EL (cell line): Measurements from ENCODE around the gene FAM83D.
"Not testable (repeated sequence)": the region's sequence is repeated elsewhere in the genome, so short reads cannot be mapped to it uniquely, and the experiment has no call there.

ENCODE experiments used
- DNase-seq: peaks from one replicate; pipeline ENCODE4 v3.0.0-alpha.2; 2016

FAM83D gene

DNA sequence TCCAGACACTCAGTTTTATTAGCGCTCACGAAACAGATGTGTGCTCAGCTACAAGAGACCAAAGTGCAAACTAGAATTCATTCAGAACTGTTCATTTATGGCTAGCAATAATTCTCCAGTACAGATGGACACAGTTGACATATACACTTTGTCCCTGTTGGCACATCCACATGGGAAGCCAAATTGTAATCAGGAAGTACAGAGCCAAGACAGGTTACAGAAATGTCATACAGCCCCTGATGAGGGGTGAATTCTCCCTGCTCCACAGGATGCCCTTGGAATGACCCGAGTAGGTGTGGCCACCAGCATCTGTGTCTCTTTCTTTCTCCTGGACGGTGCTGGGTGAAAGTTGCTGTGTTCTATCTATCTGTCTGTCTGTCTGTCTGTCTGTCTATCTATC, 43.5 kb downstream of the FAM83D start:
- DNase-seq, result peak; percentile 19

DNA sequence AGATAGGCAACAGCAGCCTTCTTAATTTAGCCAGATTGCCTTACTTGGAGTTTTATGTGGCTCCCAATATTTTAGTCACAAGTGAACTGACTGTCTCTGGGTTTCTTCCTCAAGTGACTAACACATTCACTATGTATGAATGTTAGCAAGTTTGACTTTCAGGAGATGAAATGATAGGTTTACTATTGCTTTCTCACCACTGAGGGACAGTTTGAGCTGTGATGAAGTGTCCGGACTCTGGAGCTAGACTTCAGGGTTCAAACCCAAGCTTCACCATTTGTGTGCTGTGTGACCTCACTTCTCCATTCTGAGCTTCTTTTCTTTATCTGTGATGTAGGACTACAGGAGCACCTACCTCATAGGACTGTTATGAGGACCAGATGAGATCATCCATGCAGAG, 44.1 kb downstream of the FAM83D start:
- peak; percentile 92 for DNase-seq

DNA sequence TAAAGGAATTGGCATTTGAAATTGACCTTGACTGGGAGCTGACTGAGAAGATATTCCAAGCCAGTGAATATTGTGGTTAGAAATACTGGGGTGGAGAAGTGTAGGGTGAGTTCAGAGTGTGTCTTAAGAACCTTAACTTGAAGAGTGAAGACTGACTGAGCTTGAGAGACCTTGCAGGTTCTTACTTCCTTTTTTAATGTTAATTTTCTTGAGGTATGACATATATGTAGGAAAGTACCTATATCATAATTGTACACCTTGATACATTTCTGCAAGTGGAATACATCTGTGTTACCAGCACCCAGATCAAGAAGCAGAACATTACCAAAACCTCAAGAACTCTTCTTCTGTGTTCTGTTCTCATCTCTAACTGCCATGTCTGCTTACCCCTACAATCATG, 46.9 kb downstream of the FAM83D start:
- no peak for DNase-seq

DNA sequence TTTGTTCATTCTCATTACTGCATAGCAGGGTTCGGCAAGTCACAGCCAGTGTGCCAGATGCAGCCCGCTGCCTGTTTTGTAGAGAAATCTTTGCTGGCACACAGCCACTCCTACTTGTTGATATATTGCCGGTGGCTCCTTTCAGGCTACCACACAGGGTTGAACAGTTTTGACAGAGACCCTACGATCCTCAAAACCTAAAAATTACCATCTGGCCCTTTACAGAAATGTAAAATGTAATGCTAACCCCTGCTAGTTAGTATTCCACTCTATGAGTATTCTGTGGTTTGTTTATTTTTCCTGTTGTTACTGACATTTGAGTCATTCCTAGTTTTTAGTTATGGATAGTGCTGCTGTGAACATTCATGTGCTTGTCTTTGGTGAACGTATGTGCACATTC, 47.4 kb downstream of the FAM83D start:
- peak; percentile 62 for DNase-seq

DNA sequence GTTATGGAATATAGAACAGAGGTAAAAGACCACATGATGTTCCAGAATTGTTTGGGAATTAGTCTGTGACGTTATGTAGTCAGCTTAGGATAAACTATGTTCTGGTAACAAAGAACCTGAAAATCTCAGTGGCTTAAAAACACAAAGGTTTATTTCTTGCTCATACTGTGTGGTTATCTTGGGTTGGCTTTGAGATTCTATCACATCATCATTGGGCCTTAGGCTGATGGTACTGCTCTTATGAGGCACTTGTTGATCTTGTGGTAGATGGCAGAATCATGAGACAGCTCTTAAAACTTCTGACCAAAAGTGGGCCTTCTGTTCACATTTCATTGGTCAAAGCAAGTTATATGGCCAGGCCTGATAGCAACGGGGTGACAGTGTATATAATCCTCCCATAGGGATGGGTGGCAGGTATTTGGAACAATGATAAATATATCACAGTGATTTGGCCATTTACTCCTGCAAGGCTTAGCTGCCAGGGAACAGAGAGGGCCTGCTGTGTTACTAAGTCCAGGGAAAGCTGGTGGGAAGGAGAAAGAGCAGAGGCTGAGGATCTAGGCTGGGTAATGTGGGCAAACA, 49.4 kb downstream of the FAM83D start:
- DNase-seq, result peak; percentile 20

DNA sequence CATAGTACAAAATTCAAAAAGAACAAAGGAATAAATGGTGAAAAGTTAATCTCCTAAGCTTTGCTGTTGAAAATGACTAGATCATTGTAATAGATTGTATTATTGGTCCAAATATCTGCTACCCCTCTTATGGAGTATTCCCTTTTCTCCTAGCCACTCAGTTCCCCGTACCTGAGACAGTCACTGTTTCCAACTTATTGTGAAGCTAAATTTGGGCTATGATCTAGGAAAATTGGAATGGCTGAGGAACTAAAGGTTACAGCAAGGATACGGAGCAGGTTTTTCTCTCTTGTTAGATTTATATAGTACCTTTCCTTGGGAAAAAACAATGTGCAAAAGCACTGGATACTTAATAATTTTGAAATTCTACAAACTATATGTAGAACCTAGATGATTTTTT, 53.2 kb downstream of the FAM83D start:
- no peak for DNase-seq

DNA sequence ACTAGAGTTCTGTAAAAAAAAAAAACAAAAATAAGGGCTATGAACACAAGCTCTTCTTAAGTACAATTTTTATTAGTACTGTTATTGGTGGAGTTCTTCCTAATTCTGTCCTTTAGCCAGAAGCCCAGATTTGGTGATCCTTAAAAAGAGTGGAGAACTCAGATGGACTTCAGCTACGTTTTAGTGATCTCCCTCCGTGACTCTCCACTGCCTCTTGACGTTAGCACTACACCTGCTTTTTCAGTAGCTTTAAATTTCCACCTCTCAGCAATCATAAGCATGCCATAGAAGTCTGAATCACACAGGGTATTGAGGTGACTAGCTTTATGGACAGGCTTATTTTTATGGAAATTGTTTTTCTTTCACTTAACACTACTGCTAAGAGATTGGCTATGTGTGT, 53.6 kb downstream of the FAM83D start:
- no peak for DNase-seq

DNA sequence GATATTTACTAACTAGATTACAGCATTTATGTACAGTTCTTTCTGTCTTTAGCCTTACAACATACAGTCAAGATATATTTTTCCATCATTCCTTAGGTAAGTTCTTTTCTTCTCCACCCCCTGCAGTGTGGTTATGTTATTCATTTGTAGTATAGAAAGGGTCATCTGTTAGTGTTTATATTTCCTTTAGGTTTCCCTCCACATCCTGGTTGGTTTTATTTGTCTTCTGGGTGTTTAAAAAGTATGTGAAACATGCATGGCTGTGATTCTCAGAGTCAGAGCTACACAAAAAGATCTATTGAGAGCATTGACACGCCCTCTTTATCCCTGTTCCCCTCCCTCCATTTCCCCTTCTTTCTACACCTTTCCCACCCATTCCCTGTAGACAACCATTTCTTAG, 56.1 kb downstream of the FAM83D start:
- DNase-seq, result peak; percentile 47

DNA sequence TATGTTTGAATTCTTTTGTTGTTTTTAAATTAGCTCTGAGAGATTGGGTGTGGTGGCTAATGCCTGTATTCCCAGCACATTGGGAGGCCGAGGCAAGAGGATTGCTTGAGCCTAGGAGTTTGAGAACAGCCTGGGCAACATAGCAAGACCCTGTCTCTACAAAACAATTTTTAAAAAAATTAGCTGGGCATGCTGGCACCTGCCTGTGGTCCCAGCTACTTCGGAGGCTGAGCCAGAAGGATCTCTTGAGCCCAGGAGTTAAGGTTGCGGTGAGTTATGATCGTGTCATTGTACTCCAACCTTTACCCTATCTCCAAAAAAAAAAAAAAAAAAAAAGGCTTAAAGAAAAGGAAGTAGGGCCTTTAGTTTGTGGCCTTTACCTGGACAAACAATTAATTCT, 58.8 kb downstream of the FAM83D start:
- DNase-seq, result no peak

DNA sequence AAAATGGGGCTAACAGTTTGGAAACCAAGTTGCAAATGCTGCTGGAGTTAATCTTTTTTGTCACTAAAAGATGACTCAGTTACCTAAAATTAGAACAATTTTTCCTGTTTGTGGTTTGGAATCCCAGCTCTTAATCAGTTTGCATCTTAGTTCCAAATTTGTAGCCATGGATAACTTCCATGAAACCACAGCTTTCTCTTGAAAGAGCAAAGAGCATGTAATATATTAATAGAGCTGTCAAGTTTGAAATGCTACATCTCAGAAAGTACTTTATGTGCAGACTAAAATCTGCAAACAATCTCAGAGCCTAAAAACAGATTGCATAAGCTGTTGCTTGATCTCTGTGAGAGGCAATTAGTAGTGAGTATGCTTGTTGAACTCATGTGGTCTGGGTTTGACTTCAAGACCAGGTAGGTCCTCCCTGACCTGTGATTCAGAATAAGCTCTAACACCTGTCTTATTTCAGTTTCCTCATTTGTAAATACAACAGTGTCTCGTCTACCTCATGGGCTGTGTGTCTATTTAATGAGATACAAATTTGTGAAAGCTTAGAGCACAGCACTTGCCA, 59.5 kb downstream of the FAM83D start:
- peak; percentile 83 for DNase-seq

DNA sequence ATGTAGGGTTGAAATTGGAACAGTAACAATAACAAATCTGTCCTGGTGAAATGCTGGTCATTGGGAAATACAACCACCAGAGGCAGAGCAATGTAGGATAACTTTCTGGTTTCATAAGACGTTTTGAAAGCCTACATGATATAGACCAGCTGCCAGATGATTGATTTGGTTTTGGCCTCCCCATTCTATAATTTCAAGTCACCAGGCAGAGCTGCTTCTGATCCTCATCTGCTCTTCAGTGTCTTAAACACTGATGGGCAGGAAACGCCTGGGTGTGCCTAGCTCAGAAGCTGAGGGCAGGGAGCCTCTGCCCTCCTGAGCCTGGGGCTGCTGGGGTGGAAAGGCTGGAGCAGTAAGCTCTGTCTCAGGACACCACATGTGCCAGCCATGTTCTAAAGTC, 60.4 kb downstream of the FAM83D start:
- DNase-seq, result no peak

DNA sequence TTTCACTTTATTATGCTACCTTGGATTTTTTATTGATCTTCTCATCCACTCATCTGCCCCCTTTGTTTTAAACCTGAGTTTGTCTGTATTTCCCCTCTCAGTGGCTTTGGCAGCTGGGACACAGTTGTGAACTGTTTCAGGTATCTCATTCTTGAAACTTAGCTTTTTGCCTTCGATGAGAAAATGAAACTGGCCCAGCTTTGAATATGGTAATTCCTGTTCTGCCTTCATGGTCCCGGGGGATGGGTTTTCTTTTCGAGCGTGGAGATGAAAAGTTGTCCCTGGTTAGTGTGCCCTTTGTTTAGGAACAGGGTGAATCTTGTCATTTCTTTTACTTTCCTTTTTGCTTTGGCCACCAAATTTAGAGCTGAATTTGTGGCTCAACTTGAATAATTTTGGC, 61.6 kb downstream of the FAM83D start:
- DNase-seq, result no peak

DNA sequence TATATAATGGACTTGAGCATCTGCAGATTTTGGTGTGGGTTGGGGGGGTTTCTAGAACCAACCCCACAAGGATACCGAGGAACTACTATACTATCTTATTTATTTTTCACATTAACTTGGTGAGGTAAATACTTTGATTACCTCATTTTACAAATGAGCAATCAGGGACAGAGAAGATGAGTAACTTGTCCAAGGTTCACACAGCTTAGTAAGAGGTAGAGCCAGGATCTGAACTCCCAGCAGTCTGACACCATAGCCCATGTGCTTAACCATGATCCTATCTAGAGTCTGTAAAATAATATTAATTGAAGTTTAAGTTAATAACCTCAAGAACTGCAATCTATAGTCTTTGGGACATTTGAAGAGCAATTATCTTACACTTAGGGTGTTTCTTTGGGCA, 64.5 kb downstream of the FAM83D start:
- DNase-seq, result no peak

DNA sequence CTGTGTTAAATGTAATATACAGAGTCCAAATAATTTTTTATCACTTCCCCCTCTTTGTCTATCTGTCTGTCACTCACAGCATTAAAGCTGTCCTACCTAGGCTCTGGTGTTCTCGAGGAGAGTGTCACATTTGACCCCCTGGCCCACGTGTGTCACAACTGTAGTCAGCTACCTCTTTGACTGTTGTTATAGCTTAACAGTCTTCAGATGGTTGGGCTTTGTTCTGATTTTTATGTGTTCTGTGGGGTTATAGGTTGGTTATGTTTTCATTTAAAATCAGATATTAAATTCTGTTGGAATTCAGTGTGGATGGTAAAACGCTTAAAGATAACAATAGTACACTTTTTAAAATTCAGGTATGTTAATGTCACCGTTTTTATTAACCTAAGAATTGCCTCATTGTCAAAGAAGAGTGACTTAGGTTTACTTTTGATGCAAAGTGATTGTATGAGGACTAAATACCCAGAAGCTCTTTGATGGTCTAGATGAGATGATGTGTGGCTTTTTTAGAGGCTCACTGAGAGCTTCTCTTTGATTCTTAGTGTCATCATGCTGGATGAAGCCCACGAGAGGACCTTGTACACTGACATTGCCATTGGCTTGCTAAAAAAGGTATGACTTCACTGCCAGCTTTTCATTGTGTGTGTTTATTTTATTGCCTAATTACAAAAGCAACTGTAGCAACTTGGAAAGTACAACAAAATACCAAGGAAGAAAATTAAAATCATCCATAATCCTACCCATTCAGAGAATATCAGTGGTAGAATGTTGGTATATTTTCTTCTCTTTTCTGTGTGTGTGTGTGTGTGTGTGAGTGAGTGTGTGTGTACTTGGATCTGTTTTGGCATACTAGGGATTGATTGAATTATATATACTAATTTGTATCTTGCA, 65.8 kb downstream of the FAM83D start:
- DNase-seq, result no peak

DNA sequence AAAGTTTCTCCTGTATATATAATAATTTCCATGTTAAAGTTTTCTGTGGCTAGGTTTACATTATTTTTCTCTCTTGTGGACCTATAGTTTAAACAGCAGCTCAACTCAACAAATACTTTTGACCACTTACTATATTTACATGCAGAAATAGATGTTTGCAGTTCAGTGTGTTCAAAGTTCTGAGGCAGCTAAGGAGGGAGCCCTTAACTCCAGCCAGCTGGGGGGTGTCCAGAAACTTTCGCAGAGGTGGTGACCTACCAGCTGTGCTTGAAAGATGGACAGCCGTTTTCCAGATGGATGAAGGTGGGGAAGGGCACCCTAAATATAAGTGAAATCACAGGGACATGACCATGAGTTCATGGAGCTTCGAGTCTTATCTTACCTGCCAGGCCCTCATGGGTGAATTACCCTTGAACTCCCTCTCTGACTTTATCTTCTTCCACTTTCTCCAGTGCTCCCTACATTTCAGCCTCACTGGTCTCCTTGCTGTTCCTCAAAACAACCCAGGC, 69.4 kb downstream of the FAM83D start:
- DNase-seq, result no peak

DNA sequence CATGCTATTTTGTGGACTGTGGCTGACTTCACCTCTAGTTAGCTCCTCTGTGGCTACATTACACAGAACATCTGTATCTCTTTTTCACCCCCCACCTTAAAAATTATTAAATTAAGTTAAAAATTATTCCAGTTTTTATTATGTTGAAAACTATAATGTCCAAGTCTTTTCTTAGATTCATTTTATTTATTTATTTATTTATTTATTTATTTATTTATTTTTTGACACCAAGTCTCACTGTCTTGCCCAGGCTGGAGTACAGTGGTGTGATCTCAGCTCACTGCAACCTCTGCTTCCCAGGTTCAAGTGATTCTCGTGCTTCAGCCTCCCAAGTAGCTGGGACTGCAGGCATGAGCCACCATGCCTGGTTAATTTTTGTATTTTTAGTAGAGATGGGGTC, 70.6 kb downstream of the FAM83D start:
- not testable (repeated sequence) for DNase-seq

DNA sequence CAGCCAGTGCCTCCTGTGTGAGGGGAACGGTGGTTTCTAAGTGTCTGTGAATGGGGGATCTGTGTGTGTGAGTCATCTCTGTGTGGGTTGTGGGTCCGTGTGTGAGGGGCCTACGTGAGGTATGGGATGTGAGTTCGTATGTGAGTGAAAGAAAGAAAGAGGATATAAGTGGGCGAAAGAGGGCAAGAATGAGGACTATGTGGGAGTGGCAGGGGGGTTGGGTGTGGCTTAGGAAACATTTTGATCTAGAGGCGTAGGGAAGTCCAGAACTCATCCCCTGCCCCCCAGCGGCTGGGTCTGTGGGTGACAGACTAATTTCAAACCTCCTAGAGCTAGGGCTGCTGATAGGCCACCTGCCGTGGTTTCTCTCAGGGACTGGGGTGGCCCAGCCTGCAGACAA, 71.4 kb downstream of the FAM83D start:
- DNase-seq, result no peak

DNA sequence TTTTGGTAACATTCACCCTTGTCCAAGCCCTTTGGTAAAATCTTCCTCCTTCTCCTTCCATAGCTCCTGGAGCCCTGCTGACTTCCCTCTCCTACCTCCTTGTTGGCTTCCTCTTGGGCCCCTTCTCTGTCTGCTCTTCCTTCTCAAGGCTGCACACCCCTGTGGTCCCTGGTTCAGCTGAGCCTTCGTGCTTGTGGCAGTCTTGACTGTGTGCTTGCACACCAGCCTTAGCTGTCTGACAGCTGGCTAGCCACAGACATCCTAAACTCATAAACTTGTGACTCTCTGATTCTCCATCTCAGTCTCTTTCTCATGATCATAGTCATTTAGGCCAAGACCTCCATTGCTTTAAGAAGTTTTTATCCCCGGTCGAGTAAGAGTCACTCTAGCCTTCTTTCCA, 73.0 kb downstream of the FAM83D start:
- no peak for DNase-seq

DNA sequence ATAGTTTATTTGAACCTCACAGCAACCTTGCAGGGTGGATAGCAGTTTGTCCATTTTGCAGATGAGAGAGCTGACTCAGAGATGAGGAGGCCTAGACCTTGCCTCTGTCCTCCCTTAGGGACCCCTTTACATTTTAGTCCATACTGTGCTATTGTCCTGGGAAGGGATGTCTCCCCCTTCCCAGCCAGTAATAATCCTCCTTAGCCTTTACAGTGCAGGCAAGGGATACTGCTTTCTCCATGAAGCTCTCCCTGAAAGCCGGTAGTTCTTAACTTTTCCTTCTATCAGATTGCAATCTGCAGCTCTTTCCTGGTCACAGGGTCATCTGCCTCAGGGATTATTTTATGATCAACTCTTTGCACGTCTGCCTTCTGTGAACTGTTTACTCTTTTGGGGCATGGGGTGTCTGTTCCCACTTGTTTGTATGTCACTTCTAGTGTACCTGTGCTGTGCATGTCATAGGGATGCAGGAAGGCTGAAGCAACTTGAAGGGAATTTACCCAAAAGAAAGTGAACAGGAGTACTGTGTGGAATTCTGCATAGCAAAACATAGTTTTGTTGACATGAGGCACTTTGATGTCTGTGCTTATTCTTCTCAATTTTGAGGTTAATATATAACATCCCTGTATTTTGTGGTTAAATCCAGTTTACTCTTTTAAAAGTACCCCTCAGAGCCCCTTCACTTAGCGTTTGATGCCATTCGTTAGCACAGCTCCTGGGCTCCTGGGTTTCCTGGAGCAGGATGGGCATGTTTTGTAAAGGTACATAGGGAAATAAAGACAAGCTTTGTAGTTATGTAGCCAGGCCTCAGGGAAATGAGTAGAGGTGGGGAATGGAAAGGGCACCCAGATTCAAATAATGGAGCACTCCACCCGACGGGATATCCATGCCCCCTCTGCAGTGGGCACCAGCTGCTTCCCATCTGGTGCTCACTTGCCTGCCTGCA, 74.0 kb downstream of the FAM83D start:
- DNase-seq, result no peak
